Measurements from ENCODE around the gene RAB8B. TPM values are rescaled to one million over a fixed set of nuclear protein-coding genes. Genes with fewer than 3 reads are reported as not detected.
"Not testable (repeated sequence)": the region's sequence is repeated elsewhere in the genome, so short reads cannot be mapped to it uniquely, and the experiment has no call there.

RAB8B gene
- total RNA-seq, 1 experiment from 2014 or later, result 8.5 TPM

- Histone ChIP-seq H3K4me3 (ENCODE audit: low read length) (no peak overlapping the region), H3K79me2 (ENCODE audit: low read length) (no peaks in the 10 kb centered on the region), H3K27ac (ENCODE audit: low read length) (peak overlapping the region; percentile 66), H3K9me2 (replicated peaks; ENCODE audit: low read length) (no peaks in the 10 kb centered on the region), H3K4me2 (ENCODE audit: low read length) (peak overlapping the region; percentile 57), H3K9me3 (ENCODE audit: low read length) (no peaks in the 10 kb centered on the region), H3K27me3 (ENCODE audit: low read length) (no peaks in the 10 kb centered on the region), H3K9ac (ENCODE audit: low read length) (peak overlapping the region; percentile 8; the same call in 1 of the 2 replicates), H3F3A (ENCODE audit: low read length, unreplicated experiment) (peaks cover 4% of the 10 kb centered on the region), H4K20me1 (ENCODE audit: low read length) (no peaks in the 10 kb centered on the region), H3K36me3 (ENCODE audit: low read depth, low read length) (no peaks in the 10 kb centered on the region), H2AFZ (ENCODE audit: low read length) (no peak overlapping the region), H3K4me1 (ENCODE audit: insufficient read depth, low read length) (peaks cover 61% of the 10 kb centered on the region)
- ChIA-PET CTCF (interaction anchor here (0.6 kb wide), 1 partner anchor 68 kb away, joined by 3 read pairs; no protein-coding TSS in a partner anchor), POLR2A (ENCODE audit: unreplicated experiment) (interaction anchor here (0.8 kb wide), 1 partner anchor 84 kb away, joined by 5 read pairs; no protein-coding TSS in a partner anchor)
- no peak for TF ChIP-seq EZH2phosphoT487 (IDR thresholded peaks at IDR 0.05; ENCODE audit: borderline replicate concordance, low read length)
- TF ChIP-seq CTCF (conservative IDR thresholded peaks at IDR 0.05; ENCODE audit: low read depth, low read length), result no peak
- no peak for TF ChIP-seq EZH2 (IDR thresholded peaks at IDR 0.05; ENCODE audit: low read length, unreplicated experiment)
- intact Hi-C loops (cut with micrococcal nuclease), result no loop called here
- ATAC-seq (peak; percentile 29), DNase-seq (peak; percentile 22)
- no TSS peak for BruUV-seq (replicated peaks)
These were observed 45.1 kb downstream of the RAB8B start for GRCh38 chr15:63234451-63234870.

GRCh38 chr15:63236272-63236671, 46.9 kb downstream of the RAB8B start:
- no peaks in the 10 kb centered on the region for H3K79me2 ChIP-seq (ENCODE audit: low read length)
- TF ChIP-seq EZH2 (IDR thresholded peaks at IDR 0.05; ENCODE audit: low read length, unreplicated experiment) (no peak), EZH2phosphoT487 (IDR thresholded peaks at IDR 0.05; ENCODE audit: borderline replicate concordance, low read length) (no peak), CTCF (conservative IDR thresholded peaks at IDR 0.05; ENCODE audit: low read depth, low read length) (no peak)

GRCh38 chr15:63237086-63237485, 47.7 kb downstream of the RAB8B start:
- H3K79me2 ChIP-seq (ENCODE audit: low read length); DNase-seq; H3K9me2 ChIP-seq (replicated peaks; ENCODE audit: low read length); POLR2A ChIA-PET (ENCODE audit: unreplicated experiment); H3K4me3 ChIP-seq (ENCODE audit: low read length); H3K27me3 ChIP-seq (ENCODE audit: low read length); ATAC-seq; H3K4me2 ChIP-seq (ENCODE audit: low read length); H2AFZ ChIP-seq (ENCODE audit: low read length); BruUV-seq (replicated peaks); H3F3A ChIP-seq (ENCODE audit: low read length, unreplicated experiment); H3K9ac ChIP-seq (ENCODE audit: low read length); H3K36me3 ChIP-seq (ENCODE audit: low read depth, low read length); CTCF ChIA-PET; H4K20me1 ChIP-seq (ENCODE audit: low read length); H3K9me3 ChIP-seq (ENCODE audit: low read length): not testable (repeated sequence)
- intact Hi-C loops (cut with micrococcal nuclease), result loop anchor here (2.0 kb wide), 1 partner anchor 38 kb away; no protein-coding TSS in a partner anchor
- Histone ChIP-seq H3K27ac (ENCODE audit: low read length) (0 out of 2 replicates have a peak overlapping the region, but pooled peaks have one; percentile 77), H3K4me1 (ENCODE audit: insufficient read depth, low read length) (peaks cover 55% of the 10 kb centered on the region)

More at GRCh38 chr15:63236272-63236671, 46.9 kb downstream of the RAB8B start:
- Histone ChIP-seq H3K9me3 (ENCODE audit: low read length) (no peaks in the 10 kb centered on the region), H3K27me3 (ENCODE audit: low read length) (no peaks in the 10 kb centered on the region), H3K4me1 (ENCODE audit: insufficient read depth, low read length) (peaks cover 61% of the 10 kb centered on the region), H3K4me2 (ENCODE audit: low read length) (peak overlapping the region; percentile 49), H3K9me2 (replicated peaks; ENCODE audit: low read length) (no peaks in the 10 kb centered on the region), H3K27ac (ENCODE audit: low read length) (peak overlapping the region; percentile 77), H3K9ac (ENCODE audit: low read length) (no peak overlapping the region), H2AFZ (ENCODE audit: low read length) (no peak overlapping the region), H3K36me3 (ENCODE audit: low read depth, low read length) (no peaks in the 10 kb centered on the region), H3F3A (ENCODE audit: low read length, unreplicated experiment) (peaks cover 4% of the 10 kb centered on the region), H4K20me1 (ENCODE audit: low read length) (no peaks in the 10 kb centered on the region), H3K4me3 (ENCODE audit: low read length) (peak overlapping the region; percentile 8; the same call in 1 of the 2 replicates)
- no TSS peak for BruUV-seq (replicated peaks)
- intact Hi-C loops (cut with micrococcal nuclease), result loop anchor here (2.0 kb wide), 1 partner anchor 37 kb away; no protein-coding TSS in a partner anchor
- ChIA-PET POLR2A (ENCODE audit: unreplicated experiment) (no interaction called here), CTCF (no interaction called here)
- peak; percentile 85 for DNase-seq
- ATAC-seq, result peak; percentile 60
